ACHN (cell line): ENCODE data around the gene MDFI.

Experiments
- DNase-seq: peaks from one replicate; pipeline ENCODE4 v3.0.0-alpha.2; 2015
- in situ Hi-C: cut with HindIII; loops from 2 replicates; pipeline ENCODE4 v1.10.0; 2017; ENCODE audit warnings: low sequenced_read_pairs, low pct_ligation_motif_present, low pct_unique_long_range_greater_than_20kb

MDFI gene

DNA sequence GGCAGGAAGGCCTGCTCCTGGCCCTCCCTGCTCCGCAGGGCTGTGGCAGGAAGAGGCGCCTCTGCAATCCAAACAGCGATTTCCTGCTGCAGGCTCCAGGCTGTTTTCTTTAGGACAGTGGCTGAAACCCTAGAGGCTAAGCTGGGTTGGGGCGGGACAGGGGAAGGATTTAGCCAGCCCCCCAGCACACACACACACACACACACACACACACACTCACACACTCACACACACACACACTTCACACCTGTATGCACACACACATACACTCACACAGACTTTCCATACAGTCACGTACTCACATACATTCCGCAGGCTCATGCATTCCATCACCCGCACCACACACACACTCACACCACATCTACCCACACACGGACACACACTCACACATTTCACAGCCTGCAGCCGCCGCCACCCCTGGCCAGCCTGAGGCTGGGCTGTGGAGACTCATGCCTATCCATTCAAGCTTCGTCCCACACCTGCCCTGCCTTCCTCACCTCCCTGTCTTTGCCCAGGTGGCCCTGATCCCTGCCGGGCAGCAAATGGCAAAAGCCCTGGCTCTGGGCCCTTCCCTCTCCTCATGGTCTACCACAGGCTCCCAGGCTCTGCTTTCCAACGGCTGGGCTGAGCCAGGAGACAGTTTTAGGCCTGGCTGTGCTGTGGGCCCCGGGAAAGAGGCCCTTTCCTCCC lies 17.9 kb downstream of the MDFI start:
- in situ Hi-C loops, result no loop called here
- no peak for DNase-seq

DNA sequence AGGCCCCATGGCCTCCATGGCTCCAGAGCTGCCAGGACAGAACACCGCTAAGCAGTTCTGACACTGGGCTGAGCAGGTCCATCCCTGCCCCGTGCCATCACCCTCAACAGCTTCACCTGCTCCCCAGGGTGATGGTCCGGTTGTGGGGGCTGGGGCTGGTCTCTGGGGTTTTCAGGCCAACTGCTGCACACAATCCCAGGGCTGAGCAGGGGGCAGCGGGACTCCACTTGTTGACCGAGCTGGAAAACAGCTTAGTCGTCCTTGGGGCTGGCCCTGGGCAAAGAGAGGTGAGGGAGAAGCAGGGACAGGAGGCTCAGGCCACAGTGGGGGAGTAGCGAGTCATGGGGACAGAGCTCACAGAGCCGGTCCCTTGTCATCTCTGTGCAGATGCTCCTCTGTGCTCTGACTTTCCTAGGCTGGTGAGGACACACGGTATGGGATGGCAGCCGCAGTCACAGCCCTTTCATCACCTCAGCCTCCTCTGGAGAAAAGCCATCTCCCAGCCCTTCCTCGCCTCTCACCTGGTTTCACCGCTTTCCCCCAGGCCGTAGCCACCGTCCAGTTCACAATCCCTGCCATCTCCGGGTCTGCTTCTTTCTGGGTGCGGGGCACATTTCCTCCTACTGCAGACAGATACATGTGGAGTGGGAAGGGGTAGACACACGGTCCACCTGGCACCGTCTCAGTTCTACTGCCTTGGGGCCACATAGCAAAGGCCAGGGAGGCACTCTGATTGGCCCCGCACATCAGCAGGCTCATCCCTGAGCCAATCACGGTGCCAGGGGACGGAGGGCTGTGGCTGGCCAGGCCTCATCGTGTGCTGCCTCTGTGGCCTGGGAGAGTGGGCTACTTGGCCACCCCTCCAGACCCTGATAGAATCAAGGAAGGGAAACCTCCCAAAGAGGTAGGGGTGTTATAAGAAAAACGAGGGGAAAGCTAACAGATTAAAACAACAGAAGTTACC lies 19.1 kb downstream of the MDFI start:
- in situ Hi-C loops, result no loop called here
- no peak for DNase-seq

DNA sequence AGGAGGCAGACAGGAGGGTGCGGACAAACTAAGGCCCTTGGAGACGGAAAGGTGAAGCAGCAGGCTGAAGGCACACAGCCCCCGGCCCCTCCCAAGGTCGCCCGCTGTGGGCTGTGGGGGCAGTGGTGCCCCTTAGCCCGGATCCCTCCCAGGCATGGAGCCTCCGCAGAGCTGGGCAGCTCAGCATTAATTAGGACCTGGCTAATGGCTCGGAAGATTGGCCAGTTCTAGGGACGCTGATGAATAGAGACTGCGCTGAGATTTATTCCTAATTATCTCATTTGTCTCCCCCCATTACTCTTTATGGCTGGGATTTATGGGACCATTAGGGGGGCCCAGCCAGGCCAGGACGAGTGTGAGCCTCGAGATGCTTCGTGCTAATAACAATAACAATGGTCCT lies 20.4 kb downstream of the MDFI start:
- in situ Hi-C loops, result no loop called here
- no peak for DNase-seq

- in situ Hi-C loops, result no loop called here
- DNase-seq, result no peak
These were observed 21.7 kb downstream of the MDFI start for GRCh38 chr6:41659935-41660334.

GRCh38 chr6:41663568-41663967 lies 25.3 kb downstream of the MDFI start:
- in situ Hi-C loops, result no loop called here
- DNase-seq, result no peak

GRCh38 chr6:41664271-41664670 lies 26.0 kb downstream of the MDFI start:
- in situ Hi-C loops, result no loop called here
- no peak for DNase-seq

- no peak for DNase-seq
- in situ Hi-C loops, result no loop called here
These were observed 28.9 kb downstream of the MDFI start for GRCh38 chr6:41667195-41667594.

- in situ Hi-C loops, result no loop called here
- no peak for DNase-seq
These were observed 30.7 kb downstream of the MDFI start for GRCh38 chr6:41668968-41669367.

DNA sequence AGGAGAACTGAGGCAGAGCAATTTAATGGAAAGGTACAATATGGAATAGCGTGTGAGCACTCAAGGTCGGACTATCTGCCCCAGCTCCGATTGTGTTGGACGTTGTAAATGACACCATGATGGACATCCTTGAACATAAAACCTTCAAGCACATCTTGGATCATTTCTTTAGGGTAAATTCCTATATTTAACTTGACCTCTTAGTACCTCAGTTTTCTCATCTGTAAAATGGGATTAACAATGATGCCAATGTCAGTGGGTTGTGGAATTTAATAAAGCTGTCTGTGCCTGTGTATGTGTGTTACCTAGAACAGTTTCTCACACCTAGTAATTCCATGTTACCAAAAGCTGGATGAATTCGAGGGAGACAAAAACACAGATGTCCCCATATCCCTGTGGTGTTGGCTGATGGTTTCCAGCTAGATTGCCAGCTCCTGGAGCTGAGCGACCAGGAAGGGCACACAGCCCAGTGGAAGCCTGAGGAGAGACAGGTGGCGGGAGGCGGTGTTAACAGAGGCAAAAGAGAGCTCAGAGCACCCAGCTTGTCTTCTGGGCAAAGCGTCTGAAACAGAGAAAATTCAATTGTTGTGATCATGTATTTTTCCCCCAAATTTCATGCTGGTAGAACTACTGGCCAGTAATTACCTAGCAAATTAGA lies 32.6 kb downstream of the MDFI start:
- in situ Hi-C loops, result no loop called here
- DNase-seq, result no peak

GRCh38 chr6:41671376-41671775 lies 33.1 kb downstream of the MDFI start:
- in situ Hi-C loops, result no loop called here
- DNase-seq, result no peak

DNA sequence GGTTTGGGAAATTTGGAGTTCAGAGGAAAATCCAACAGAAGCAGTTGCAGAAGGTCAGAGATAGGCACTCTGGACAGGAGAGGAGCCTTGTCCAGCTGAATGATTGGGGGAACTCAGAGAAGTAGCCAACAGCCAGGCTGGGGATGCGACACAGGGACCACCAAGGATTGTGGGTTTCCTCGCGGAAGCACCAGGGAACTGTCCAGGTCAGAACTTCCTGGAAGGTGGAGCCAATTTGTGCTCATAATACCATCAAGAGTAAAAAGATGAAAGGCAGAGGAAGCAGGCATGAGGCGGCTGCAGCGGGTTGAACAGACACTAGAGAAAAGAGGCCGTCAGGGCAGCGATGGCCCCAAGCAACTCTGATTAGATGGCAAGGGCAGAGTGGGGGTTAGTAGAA lies 33.7 kb downstream of the MDFI start:
- in situ Hi-C loops, result no loop called here
- no peak for DNase-seq

- in situ Hi-C loops, result no loop called here
These were observed 34.8 kb downstream of the MDFI start for GRCh38 chr6:41672816-41673703.

GRCh38 chr6:41673704-41674000 lies 35.4 kb downstream of the MDFI start:
- in situ Hi-C loops, result no loop called here
- no peak for DNase-seq

More at GRCh38 chr6:41672816-41673703, 34.8 kb downstream of the MDFI start:
- no peak for DNase-seq

DNA sequence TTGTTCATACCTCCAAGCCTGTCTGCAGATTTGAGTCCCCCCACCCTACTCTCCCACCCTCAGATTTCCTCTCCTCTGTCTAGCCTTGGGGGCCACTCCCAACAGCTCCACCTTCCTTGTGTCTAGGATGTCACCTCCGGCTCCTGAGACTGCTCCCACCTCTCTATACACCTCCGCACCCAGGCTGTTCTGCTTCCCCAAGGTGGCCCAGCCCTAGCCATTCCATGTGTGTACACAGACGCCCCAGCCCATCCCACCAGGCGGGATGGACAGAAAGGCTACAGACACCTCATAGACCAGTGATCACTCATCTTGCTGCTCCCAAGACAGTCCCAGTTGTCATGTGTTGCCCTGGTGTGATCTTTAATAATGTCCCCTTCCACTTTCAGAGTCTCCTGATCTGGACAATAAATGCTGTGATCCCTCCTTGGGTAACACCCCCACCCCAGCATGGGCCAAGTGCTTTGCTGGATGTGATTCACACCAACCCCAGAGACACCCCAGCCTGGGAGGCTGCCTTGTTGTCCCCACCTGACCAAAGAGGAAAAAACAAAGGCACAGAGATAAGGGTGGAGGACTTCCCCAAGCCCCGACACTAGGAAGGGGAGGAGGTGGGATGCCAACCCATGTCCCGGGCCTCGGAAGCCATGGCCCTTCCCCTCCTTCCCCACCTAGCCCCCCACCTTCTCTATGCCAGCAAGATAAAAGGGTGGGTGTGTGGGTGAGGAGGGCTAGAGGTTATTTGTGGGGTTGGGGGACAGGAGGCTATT lies 36.1 kb downstream of the MDFI start:
- DNase-seq, result no peak
- in situ Hi-C loops, result no loop called here

- DNase-seq, result no peak
- in situ Hi-C loops, result no loop called here
These were observed 37.0 kb downstream of the MDFI start for GRCh38 chr6:41675176-41675775.

DNA sequence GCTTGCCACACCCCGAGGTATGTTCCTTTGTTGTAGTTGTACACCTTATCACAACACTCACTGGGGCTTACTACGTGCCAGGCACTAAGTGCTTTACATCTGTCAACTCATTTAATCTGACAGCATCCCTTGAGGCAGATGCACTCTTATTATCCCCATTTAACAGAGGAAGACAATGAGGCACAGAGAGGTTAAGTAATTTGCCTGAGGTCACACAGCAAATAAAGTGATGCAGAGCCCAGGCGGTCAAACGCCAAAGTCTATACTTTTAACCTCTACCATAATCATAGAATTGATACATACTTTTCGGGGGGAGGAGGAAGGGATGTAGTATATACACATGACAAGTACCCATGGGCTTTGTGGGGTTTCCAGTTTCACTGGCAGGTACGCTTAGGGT lies 37.7 kb downstream of the MDFI start:
- in situ Hi-C loops, result no loop called here
- DNase-seq, result no peak

- in situ Hi-C loops, result no loop called here
These were observed 38.2 kb downstream of the MDFI start for GRCh38 chr6:41676431-41676830.

More at GRCh38 chr6:41676431-41676830, 38.2 kb downstream of the MDFI start:
- no peak for DNase-seq
